GM23338 (cell line): ENCODE measurements around the gene GPR85. TPM values are rescaled to one million over a fixed set of nuclear protein-coding genes. Genes with fewer than 3 reads are reported as not detected.

Experiments used
- ATAC-seq: fragments of 200-7000 bp; cut with Tn5 transposase; 3 replicates; pipeline ENCODE4 v1.9.1; 2020
- DNase-seq: peaks from one replicate; pipeline ENCODE4 v3.0.0-alpha.2; 2015; ENCODE audit warnings: low spot score
- H2AFZ ChIP-seq: fragments of 200-600 bp; sonication (generic); 2 replicates; pipeline ENCODE4 v1.8.0; 2016; ENCODE audit warnings: antibody characterized with exemption, mild to moderate bottlenecking, moderate library complexity
- H3F3A ChIP-seq: fragments of 200-600 bp; sonication (generic); replicated peaks from 2 replicates; pipeline ENCODE4 v1.8.0; 2017; ENCODE audit warnings: antibody characterized with exemption, mixed run types, low read depth
- H3K27ac ChIP-seq: fragments of 200-600 bp; sonication (generic); 2 replicates; pipeline ENCODE4 v1.6.1; 2016; ENCODE audit warnings: low read depth
- H3K27me3 ChIP-seq: fragments of 200-600 bp; sonication (generic); 2 replicates; pipeline ENCODE4 v1.8.0; 2016; ENCODE audit warnings: mild to moderate bottlenecking, mixed run types, moderate library complexity; ENCODE audit not compliant: insufficient read depth
- H3K36me3 ChIP-seq: fragments of 200-600 bp; sonication (generic); 2 replicates; pipeline ENCODE4 v1.8.0; 2016; ENCODE audit warnings: mild to moderate bottlenecking; ENCODE audit not compliant: insufficient read depth
- H3K4me1 ChIP-seq: fragments of 200-600 bp; sonication (generic); 2 replicates; pipeline ENCODE4 v1.8.0; 2016; ENCODE audit warnings: mild to moderate bottlenecking, moderate library complexity; ENCODE audit not compliant: insufficient read depth
- H3K4me2 ChIP-seq: fragments of 200-600 bp; sonication (generic); 2 replicates; pipeline ENCODE4 v1.7.1; 2017; ENCODE audit warnings: mixed run types
- H3K4me3 ChIP-seq: fragments of 200-600 bp; sonication (generic); 2 replicates; pipeline ENCODE4 v1.6.1; 2016; ENCODE audit warnings: mixed run types
- H3K79me2 ChIP-seq: fragments of 200-600 bp; sonication (generic); replicated peaks from 2 replicates; pipeline ENCODE4 v1.8.0; 2017; ENCODE audit warnings: mild to moderate bottlenecking; ENCODE audit not compliant: insufficient read depth
- H3K9me2 ChIP-seq: fragments of 200-600 bp; sonication (generic); 2 replicates; pipeline ENCODE4 v1.8.0; 2017; ENCODE audit not compliant: insufficient read depth
- H4K20me1 ChIP-seq: fragments of 200-600 bp; sonication (generic); replicated peaks from 2 replicates; pipeline ENCODE4 v1.8.0; 2017; ENCODE audit warnings: mild to moderate bottlenecking; ENCODE audit not compliant: insufficient read depth
- H3K27ac Mint-ChIP-seq: 2 replicates; pipeline ENCODE4 v1.8.0; 2020; ENCODE audit warnings: inconsistent platforms, mild to moderate bottlenecking, moderate library complexity, mixed read lengths
- H3K27me3 Mint-ChIP-seq: 3 replicates; pipeline ENCODE4 v1.8.0; 2022; ENCODE audit warnings: low read depth, mild to moderate bottlenecking, moderate library complexity, mixed read lengths, inconsistent platforms; ENCODE audit not compliant: insufficient read depth, poor library complexity
- H3K36me3 Mint-ChIP-seq: 3 replicates; pipeline ENCODE4 v1.8.0; 2021; ENCODE audit warnings: low read depth, mild to moderate bottlenecking, inconsistent platforms, moderate library complexity, mixed read lengths
- H3K4me1 Mint-ChIP-seq: 3 replicates; pipeline ENCODE4 v1.8.0; 2020; ENCODE audit warnings: mild to moderate bottlenecking, inconsistent platforms, mixed read lengths
- H3K4me3 Mint-ChIP-seq: 3 replicates; pipeline ENCODE4 v1.8.0; 2021; ENCODE audit warnings: moderate library complexity, mild to moderate bottlenecking, inconsistent platforms, mixed read lengths
- H3K9me3 Mint-ChIP-seq: 3 replicates; pipeline ENCODE4 v1.8.0; 2020; ENCODE audit warnings: moderate library complexity, mild to moderate bottlenecking, inconsistent platforms, mixed read lengths
- CREB1 ChIP-seq: fragments of 250-450 bp; sonication (Bioruptor Pico); IDR thresholded peaks from 2 replicates; pipeline ENCODE4 v1.5.0; 2020; ENCODE audit warnings: low read depth, mild to moderate bottlenecking, moderate library complexity
- CTCF ChIP-seq, 2 experiments: fragments of 200-600 bp in 1 of 2; sonication (generic) in 1 of 2; conservative IDR thresholded peaks; 2 replicates each; pipeline versions ENCODE4 v1.5.1 to v1.6.1; 2016 to 2017; ENCODE audit warnings: antibody characterized with exemption in 2 of 2, low read depth in 2 of 2, mild to moderate bottlenecking in 2 of 2, moderate library complexity in 1 of 2
- ETS1 ChIP-seq: IDR thresholded peaks from 2 replicates; pipeline ENCODE4 v1.6.1; 2016; ENCODE audit warnings: antibody characterized with exemption
- EZH2 ChIP-seq: fragments of 200-600 bp; sonication (generic); IDR thresholded peaks from one replicate; pipeline ENCODE4 v1.8.0; 2017; ENCODE audit warnings: antibody characterized with exemption, mild to moderate bottlenecking, low read depth; ENCODE audit not compliant: unreplicated experiment
- EZH2phosphoT487 ChIP-seq: fragments of 200-600 bp; sonication (generic); IDR thresholded peaks from one replicate; pipeline ENCODE4 v1.8.1; 2018; ENCODE audit warnings: antibody characterized with exemption; ENCODE audit not compliant: unreplicated experiment
- NANOG ChIP-seq: IDR thresholded peaks from 2 replicates; pipeline ENCODE4 v1.6.1; 2016; ENCODE audit warnings: antibody characterized with exemption, borderline replicate concordance
- POLR2AphosphoS5 ChIP-seq: IDR thresholded peaks from 2 replicates; pipeline ENCODE4 v1.6.1; 2016; ENCODE audit warnings: antibody characterized with exemption, low read depth
- REST ChIP-seq: IDR thresholded peaks from one replicate; pipeline ENCODE4 v1.6.1; 2018; ENCODE audit warnings: antibody characterized with exemption; ENCODE audit not compliant: unreplicated experiment
- STAT1 ChIP-seq: IDR thresholded peaks from one replicate; pipeline ENCODE4 v1.6.1; 2016; ENCODE audit warnings: antibody characterized with exemption; ENCODE audit not compliant: unreplicated experiment
- ZNF114 ChIP-seq: fragments of 250-450 bp; sonication (Bioruptor Pico); IDR thresholded peaks from 2 replicates; pipeline ENCODE4 v1.5.0; 2020; ENCODE audit warnings: mild to moderate bottlenecking, moderate library complexity
- ZNF331 ChIP-seq: fragments of 250-450 bp; sonication (Bioruptor Pico); IDR thresholded peaks from 2 replicates; pipeline ENCODE4 v1.5.0; 2020; ENCODE audit warnings: low read depth, mild to moderate bottlenecking, moderate library complexity
- polyA plus RNA-seq: library from polyadenylated mRNA; unstranded; fragments of >200 nt; fragmentation: Nextera tagmentation; extraction: Ambion mirVana; gene quantifications from 2 replicates; pipeline ENCODE4 v1.2.1, GENCODE V29; 2016
- total RNA-seq: library from RNA; depleted of rRNA; stranded (reverse); fragments of >200 nt; shearing (Covaris generic); gene quantifications from 2 replicates; pipeline ENCODE4 v1.2.3, GENCODE V29; 2014

GPR85 gene
- total and polyA plus RNA-seq, 2 experiments from 2014 or later: 0.16 to 0.35 TPM

- peak overlapping the region; percentile 83 for H3K4me3 Mint-ChIP-seq
- H3K4me1 Mint-ChIP-seq: peaks cover 17% of the 10 kb centered on the region; the same call in 2 of the 3 replicates
- no peaks in the 10 kb centered on the region for H3K9me2 ChIP-seq
These were observed 708 bp upstream of the GPR85 start for GRCh38 chr7:113087071-113087998.

GRCh38 chr7:113085781-113086390 lies 741 bp downstream of the GPR85 start:
- Mint-ChIP-seq H3K36me3 (no peaks in the 10 kb centered on the region), H3K27me3 (peaks cover 24% of the 10 kb centered on the region), H3K4me3 (peak overlapping the region; percentile 70), H3K27ac (no peak overlapping the region), H3K9me3 (no peaks in the 10 kb centered on the region), H3K4me1 (peaks cover 17% of the 10 kb centered on the region; the same call in 2 of the 3 replicates)
- H3K4me3 ChIP-seq: peak overlapping the region; percentile 64
- H3K4me1 ChIP-seq: no peaks in the 10 kb centered on the region
- no peaks in the 10 kb centered on the region for H3K9me2 ChIP-seq
- peak; percentile 20 for DNase-seq
- no peaks in the 10 kb centered on the region for H3K36me3 ChIP-seq
- 0 out of 2 replicates have a peak overlapping the region, but pooled peaks have one; percentile 57 for H2AFZ ChIP-seq
- no peaks in the 10 kb centered on the region for H3K79me2 ChIP-seq
- H3K27me3 ChIP-seq: peaks cover 62% of the 10 kb centered on the region
- no peaks in the 10 kb centered on the region for H4K20me1 ChIP-seq
- ATAC-seq: peak; percentile 13
- no peak overlapping the region for H3K27ac ChIP-seq
- no peaks in the 10 kb centered on the region for H3F3A ChIP-seq
- peak overlapping the region; percentile 92 for H3K4me2 ChIP-seq
- TF ChIP-seq STAT1: no peak
- no peak for TF ChIP-seq EZH2
- TF ChIP-seq POLR2AphosphoS5: no peak
- no peak for TF ChIP-seq REST
- TF ChIP-seq CREB1 (CRISPR knock-in tag): no peak
- TF ChIP-seq NANOG: no peak

More at GRCh38 chr7:113087071-113087998, 708 bp upstream of the GPR85 start:
- Histone ChIP-seq H3K4me2 (peak overlapping the region; percentile 92), H3K27ac (no peak overlapping the region), H3K4me3 (peak overlapping the region; percentile 64), H2AFZ (no peak overlapping the region), H4K20me1 (no peaks in the 10 kb centered on the region), H3K79me2 (no peaks in the 10 kb centered on the region), H3K36me3 (no peaks in the 10 kb centered on the region), H3K4me1 (no peaks in the 10 kb centered on the region), H3K27me3 (peaks cover 47% of the 10 kb centered on the region), H3F3A (no peaks in the 10 kb centered on the region)
- Mint-ChIP-seq H3K27ac (peak overlapping the region; percentile 71; the same call in 1 of the 2 replicates), H3K27me3 (peaks cover 23% of the 10 kb centered on the region), H3K36me3 (no peaks in the 10 kb centered on the region), H3K9me3 (no peaks in the 10 kb centered on the region)
- DNase-seq (peak; percentile 75), ATAC-seq (peak; percentile 83)
- no peak for TF ChIP-seq ETS1
- no peak for TF ChIP-seq CTCF (conservative IDR thresholded peaks at IDR 0.05; ENCODE audit: low read depth in 2 of 2)
- TF ChIP-seq ZNF114: no peak
- TF ChIP-seq EZH2phosphoT487: no peak
- no peak for TF ChIP-seq ZNF331 (CRISPR knock-in tag)
- TF ChIP-seq EZH2: no peak
